G401 (cell line): Measurements from ENCODE around the gene SLC23A1. TPM values are rescaled to one million over a fixed set of nuclear protein-coding genes. Genes with fewer than 3 reads are reported as not detected.
"Not testable (repeated sequence)": the region's sequence is repeated elsewhere in the genome, so short reads cannot be mapped to it uniquely, and the experiment has no call there.

ENCODE experiments used
- DNase-seq: peaks from one replicate; pipeline ENCODE4 v3.0.0-alpha.2; 2015; ENCODE audit warnings: low spot score
- in situ Hi-C: cut with HindIII; loops from 2 replicates; pipeline ENCODE4 v1.10.0; 2016; ENCODE audit warnings: low sequenced_read_pairs, mixed read lengths
- total RNA-seq: library from RNA; depleted of rRNA; stranded (reverse); fragments of >200 nt; shearing (Covaris generic); gene quantifications from 2 replicates; pipeline ENCODE4 v1.2.3, GENCODE V29; 2014

SLC23A1 gene
- total RNA-seq, 1 experiment from 2014 or later: not detected

DNA sequence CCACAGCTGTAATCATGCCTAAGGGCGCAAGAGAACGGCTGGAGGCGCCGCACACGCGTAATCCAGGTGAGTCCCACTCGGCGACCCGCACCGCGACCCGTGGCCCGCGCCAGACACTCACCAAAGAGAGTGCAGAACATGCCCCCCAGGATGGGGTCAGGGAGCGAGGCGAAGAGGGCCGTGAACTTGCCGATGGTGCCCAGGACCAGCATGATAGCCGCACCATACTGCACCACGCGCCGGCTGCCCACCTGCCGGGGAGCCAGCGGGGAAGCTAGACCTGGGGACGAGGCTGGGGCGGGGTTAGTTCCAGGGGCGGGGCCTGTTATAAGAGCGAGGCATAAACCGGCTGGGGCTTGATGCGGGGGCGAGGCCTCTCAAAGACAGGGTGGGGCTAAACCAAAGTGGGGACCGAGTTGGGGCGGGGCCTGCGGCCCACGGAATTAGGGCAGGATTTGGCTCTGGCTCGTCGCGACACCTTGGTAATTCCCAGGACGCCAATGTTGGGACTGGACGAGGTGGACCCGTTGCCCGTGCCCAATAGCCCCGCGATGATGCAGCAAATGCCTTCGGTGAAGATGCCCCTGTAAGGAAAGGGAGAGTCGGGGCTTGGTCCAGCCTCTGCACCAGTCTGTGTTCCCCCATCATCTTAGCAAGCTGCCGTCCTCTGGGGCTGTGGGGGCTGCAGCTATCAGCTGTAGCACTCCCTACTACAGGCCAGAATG, 4.8 kb downstream of the SLC23A1 start:
- no peak for DNase-seq
- in situ Hi-C loops: no loop called here

- in situ Hi-C loops: no loop called here
- no peak for DNase-seq
Observed at GRCh38 chr5:139377226-139377625, 5.9 kb downstream of the SLC23A1 start.

GRCh38 chr5:139376364-139376763, 6.7 kb downstream of the SLC23A1 start:
- in situ Hi-C loops: no loop called here
- DNase-seq: no peak

DNA sequence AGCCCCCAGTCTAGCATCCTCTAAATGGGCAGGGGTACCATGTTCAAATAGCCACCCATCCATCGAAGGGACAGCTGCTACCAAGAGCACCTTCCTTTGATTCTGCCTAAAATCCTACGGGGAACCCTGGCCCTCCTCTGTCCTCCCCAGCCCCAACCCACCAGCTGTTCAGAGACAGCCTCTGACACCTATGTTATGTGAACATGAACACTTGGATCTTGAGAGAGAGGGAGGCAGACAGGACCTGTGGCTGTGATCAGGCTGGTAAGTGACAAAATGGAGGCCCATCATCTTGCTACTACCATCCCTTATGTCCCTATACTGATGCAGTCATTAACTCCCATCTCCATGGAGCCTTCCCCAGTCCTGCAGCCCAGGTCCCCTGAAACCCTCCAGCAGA, 8.2 kb downstream of the SLC23A1 start:
- in situ Hi-C loops: no loop called here
- DNase-seq: no peak

DNA sequence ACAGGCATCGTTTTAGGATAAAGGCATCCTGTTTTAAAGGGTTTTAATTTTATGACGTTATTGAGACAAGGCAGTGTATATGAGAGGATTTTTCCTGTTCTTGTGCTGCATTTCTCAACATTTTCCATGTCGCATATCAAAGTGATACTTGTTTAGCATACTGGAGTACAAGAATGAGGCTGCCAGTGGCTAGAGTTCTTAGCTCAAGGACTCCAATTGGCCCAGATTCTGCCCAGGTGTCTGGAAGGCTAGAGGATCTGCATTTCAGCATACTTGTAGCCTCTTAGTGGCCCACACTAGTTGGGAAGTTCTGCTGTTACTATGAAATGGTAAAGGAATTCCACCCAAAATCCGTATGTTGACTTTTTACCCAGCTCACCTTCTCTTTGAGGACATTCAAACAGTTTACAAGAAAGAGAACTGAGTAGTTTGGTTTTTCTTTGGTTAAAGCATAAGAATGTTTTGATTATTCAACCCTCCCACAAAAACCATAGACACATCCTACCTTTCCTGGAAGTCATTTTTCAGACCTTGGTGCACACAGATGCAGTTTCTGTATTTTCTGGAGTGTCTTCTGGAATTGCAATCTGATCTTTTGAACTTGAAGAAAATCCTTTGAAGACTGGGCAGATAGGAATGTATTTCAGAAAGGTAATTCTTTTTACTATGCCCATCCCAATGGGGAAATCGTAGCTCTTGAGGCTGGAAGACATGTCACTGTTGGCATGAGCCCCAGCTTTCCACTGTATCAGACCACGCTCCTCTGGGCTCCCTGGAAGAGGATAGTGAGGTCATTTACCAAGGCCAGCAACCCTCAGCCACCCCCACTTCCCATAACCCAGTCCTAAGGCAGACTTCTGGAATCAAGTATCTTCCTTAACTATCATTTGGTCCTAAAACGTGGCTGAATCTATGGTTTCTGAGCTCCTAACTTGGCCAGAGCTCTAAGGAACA, 11.3 kb downstream of the SLC23A1 start:
- no peak for DNase-seq
- in situ Hi-C loops: no loop called here

GRCh38 chr5:139369181-139369580, 13.9 kb downstream of the SLC23A1 start:
- DNase-seq: no peak
- in situ Hi-C loops: no loop called here

DNA sequence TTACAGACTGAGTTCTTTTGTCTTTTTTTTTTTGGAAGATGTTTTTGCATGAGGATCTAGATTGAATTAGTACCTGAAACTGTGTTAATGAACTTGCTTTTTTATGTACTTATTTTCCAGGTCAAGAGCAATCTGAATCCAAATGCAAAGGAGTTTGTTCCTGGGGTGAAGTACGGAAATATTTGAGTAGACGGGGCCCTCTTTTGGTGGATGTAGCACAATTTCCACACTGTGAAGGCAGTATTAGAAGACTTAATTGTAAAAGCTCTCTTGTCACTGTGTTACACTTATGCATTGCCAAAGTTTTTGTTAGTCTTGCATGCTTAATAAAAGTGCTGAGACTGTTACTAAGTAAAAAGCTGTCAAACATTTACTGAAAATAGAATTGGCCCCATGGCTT, 14.5 kb downstream of the SLC23A1 start:
- in situ Hi-C loops: no loop called here
- DNase-seq: peak; percentile 33

GRCh38 chr5:139364466-139364865, 18.6 kb downstream of the SLC23A1 start:
- in situ Hi-C loops: no loop called here
- DNase-seq: no peak

- in situ Hi-C loops: no loop called here
- DNase-seq: no peak
Observed at GRCh38 chr5:139363937-139364336, 19.2 kb downstream of the SLC23A1 start.

DNA sequence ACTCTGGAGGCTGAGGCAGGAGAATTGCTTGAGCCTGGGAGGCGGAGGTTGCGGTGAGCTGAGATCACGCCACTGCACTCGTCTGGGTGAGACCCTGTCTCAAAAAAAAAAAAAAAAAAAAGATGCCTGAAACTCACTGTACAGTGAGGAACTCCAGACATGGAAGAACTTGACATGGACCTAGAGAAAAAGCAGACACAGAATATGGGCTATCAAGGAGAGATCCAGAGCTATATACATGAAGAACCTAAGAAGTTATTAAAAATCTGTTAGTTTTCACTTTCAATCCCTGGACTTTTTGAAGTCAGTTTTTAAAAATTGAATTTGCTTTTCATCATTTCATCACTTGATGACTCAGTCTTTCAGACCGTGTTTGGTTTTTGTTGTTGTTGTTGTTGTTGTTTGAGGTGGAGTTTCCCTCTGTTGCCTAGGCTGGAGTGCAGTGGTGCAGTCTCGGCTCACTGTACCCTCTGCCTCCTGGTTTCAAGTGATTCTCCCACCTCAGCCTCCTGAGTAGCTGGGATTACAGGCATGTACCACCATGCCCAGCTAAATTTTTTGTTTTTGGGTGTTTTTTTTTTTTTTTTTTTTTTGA, 21.2 kb downstream of the SLC23A1 start:
- in situ Hi-C loops: no loop called here
- no peak for DNase-seq

DNA sequence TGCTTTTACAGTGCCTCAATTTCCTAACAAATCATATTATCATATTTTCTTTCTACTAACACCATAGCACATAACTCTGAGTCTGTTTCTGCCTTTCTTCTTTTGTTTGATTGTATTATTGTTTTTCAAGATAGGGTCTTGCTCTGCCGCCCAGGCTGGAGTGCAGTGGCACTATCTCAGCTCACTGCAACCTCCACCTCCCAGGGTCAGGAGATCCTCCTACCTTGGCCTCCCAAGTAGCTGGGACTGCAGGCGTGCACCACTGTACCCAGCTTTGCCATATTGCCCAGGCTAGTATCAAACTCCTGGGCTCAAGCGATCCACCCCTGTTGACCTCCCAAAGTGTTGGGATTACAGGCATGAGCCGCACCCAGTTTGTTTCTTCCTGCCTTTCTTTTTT, 22.7 kb downstream of the SLC23A1 start:
- DNase-seq: no peak
- in situ Hi-C loops: no loop called here

- DNase-seq: no peak
- in situ Hi-C loops: no loop called here
Observed at GRCh38 chr5:139358064-139358463, 25.0 kb downstream of the SLC23A1 start.

DNA sequence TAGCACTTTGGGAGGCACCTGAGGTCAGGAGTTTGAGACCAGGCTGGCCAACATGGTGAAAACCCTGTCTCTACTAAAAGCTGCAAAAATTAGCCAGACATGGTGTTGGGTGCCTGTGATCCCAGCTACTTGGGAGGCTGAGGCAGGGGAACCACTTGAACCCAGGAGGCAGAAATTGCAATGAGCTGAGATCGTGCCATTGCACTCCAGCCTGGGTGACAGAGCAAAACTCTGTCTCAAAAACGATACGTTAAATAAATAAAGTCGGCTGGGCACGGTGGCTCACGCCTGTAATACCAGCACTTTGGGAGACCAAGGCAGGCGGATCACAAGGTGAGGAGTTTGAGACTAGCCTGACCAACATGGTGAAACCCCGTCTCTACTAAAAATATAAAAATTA, 27.2 kb downstream of the SLC23A1 start:
- in situ Hi-C loops: not testable (repeated sequence)

GRCh38 chr5:139354186-139354585, 28.9 kb downstream of the SLC23A1 start:
- no peak for DNase-seq
- in situ Hi-C loops: no loop called here

More for the DNA sequence above, 27.2 kb downstream of the SLC23A1 start:
- DNase-seq: not testable (repeated sequence)

DNA sequence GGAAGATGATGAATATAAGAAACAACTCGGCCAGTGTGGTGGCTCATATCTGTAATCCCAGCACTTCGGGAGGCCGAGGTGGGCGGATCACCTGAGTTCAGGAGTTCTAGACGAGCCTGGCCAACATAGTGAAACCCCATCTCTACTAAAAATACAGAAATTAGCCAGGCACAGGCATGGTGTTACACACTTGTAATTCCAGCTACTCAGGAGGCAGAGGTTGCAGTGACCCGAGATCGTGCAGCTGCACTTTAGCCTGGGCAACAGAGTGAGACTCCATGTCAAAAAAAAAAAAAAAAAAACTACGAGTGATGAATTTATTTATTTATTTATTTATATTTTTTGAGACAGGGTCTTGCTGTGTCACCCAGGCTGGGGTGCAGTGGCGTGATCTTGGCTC, 35.2 kb downstream of the SLC23A1 start:
- DNase-seq, in situ Hi-C loops: not testable (repeated sequence)

GRCh38 chr5:139345442-139345841, 37.7 kb downstream of the SLC23A1 start:
- in situ Hi-C loops: not testable (repeated sequence)

DNA sequence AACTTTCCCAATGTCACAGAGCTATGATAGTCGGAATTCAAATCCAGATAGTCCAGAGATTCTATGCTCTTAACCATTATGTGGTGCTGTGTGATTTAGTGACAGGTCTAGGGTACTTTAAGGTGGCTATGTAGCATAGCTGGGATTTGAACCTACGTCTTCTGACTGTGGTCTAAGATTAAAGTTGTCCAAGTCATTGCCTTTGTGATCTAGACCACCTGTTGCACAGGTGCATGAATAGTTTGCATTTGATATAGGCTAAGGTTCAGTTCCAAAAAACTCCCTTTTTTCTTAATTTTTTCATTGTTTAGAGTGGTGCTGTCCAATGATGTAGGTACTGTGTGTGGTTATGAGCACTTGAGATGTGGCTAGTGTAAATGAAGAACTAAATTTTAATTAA, 38.9 kb downstream of the SLC23A1 start:
- in situ Hi-C loops: no loop called here
- DNase-seq: no peak

More at GRCh38 chr5:139345442-139345841, 37.7 kb downstream of the SLC23A1 start:
- not testable (repeated sequence) for DNase-seq

DNA sequence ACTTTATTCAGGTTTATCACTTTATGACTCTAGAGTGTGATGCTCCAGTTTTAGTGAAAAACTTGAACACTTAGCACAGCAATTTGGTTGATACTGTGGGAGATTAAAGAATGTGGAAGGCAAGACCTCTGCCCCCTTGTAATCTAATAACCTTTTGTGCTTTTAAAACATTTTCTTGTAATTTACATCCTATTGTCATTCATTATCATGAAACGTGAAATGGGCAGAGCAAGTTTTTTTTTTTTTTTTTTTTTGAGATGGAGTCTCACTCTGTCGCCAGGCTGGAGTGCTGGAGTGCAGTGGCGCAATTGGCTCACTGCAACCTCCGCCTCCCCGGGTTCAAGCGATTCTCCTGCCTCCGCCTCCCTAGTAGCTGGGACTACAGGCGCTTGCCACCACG, 39.6 kb downstream of the SLC23A1 start:
- in situ Hi-C loops: no loop called here
- no peak for DNase-seq

- no peak for DNase-seq
Observed at GRCh38 chr5:139342423-139342723, 40.7 kb downstream of the SLC23A1 start.

More at GRCh38 chr5:139342423-139342723, 40.7 kb downstream of the SLC23A1 start:
- in situ Hi-C loops: no loop called here
